Aorta (tissue), 5 donors: ENCODE measurements around the gene PTPRF. TPM values are rescaled to one million over a fixed set of nuclear protein-coding genes. Genes with fewer than 3 reads are reported as not detected.
A peak's percentile ranks its signal among the peaks of the same experiment; 100 is the strongest.

Experiments used
- ATAC-seq: fragments of 200-7000 bp; cut with Tn5 transposase; one replicate; pipeline ENCODE4 v1.9.1; 2022; ENCODE audit warnings: moderate library complexity; ENCODE audit not compliant: low FRiP score
- DNase-seq, 2 donors: peaks; one replicate each; pipeline ENCODE4 v3.0.0-alpha.2; 2020
- H3K27ac ChIP-seq, 2 donors: one replicate each; pipeline ENCODE4 v1.5.1; 2013; ENCODE audit warnings: low read length in 2 of 2, mild to moderate bottlenecking in 2 of 2, moderate library complexity in 2 of 2, control low read depth in 1 of 2, inconsistent platforms in 1 of 2, low read depth in 1 of 2
- H3K27me3 ChIP-seq, 2 donors: one replicate each; pipeline ENCODE4 v1.6.1; 2013; ENCODE audit warnings: control low read depth in 1 of 2, low read length in 1 of 2, mild to moderate bottlenecking in 1 of 2, moderate library complexity in 1 of 2; ENCODE audit not compliant: insufficient read depth in 2 of 2, control insufficient read depth in 1 of 2
- H3K36me3 ChIP-seq, 2 donors: one replicate each; pipeline ENCODE4 v1.6.1; 2013; ENCODE audit warnings: control low read depth in 1 of 2, low read length in 1 of 2, mild to moderate bottlenecking in 1 of 2; ENCODE audit not compliant: insufficient read depth in 2 of 2, control insufficient read depth in 1 of 2
- H3K4me1 ChIP-seq, 2 donors: one replicate each; pipeline ENCODE4 v1.6.1; 2013; ENCODE audit warnings: low read length in 2 of 2, control low read depth in 1 of 2, mild to moderate bottlenecking in 1 of 2, moderate library complexity in 1 of 2; ENCODE audit not compliant: insufficient read depth in 2 of 2, control insufficient read depth in 1 of 2
- H3K4me3 ChIP-seq, 2 donors: one replicate each; pipeline ENCODE4 v1.5.1; 2013; ENCODE audit warnings: low read length in 2 of 2, control low read depth in 1 of 2, mild to moderate bottlenecking in 1 of 2
- H3K9me3 ChIP-seq: one replicate; pipeline ENCODE4 v1.6.1; 2013; ENCODE audit warnings: mild to moderate bottlenecking, low read length; ENCODE audit not compliant: control insufficient read depth
- WGBS, 2 donors: extraction: QIAGEN DNeasy Blood & Tissue Kit; methylation state at CpG; one replicate each; pipeline ENCODE4 v1.1.7; 2013; 5-methylcytosine and 5-hydroxymethylcytosine counted together
- intact Hi-C, 2 donors: fragments of 100-400 bp; cut with DNase I; formaldehyde crosslinking; loops; one replicate each; pipeline versions ENCODE4 v1.14.2 to v1.15.0; 2022
- polyA plus RNA-seq, 2 donors: library from polyadenylated mRNA; stranded (reverse); fragments of 200-250 nt; gene quantifications; one replicate each; pipeline ENCODE4 v1.2.3, GENCODE V29; 2013
- total RNA-seq, 2 donors: library from RNA; stranded (reverse); fragmentation: NEBNext Ultra II Directional; extraction: Animal tissue kit (Norgen Biotek cat#: 25700); gene quantifications; one replicate each; pipeline ENCODE4 v1.2.1, GENCODE V29; 2021
- donor health status: healthy with polysubstance abuse.
- donor health status: Bipolar disorder and iron deficiency.
- donor health status: DM: no; HTN: no; CAD: no.
- donor health status: DM: no; HTN: no; CAD: no.
- donor health status: DM: yes; HTN: yes; CAD: no.

Gene PTPRF
- total and polyA plus RNA-seq, 4 donors = 11.6 to 86.2 (median 40.6) TPM

- DNase-seq (no peak), ATAC-seq (no peak)
- H3K36me3 ChIP-seq = peaks cover 0 to 4% of the 10 kb centered on the region in 2 donors
- intact Hi-C loops = no loop called here
- H3K4me1 ChIP-seq = no peaks in the 10 kb centered on the region
- no peak overlapping the region for H3K4me3 ChIP-seq
- no peaks in the 10 kb centered on the region for H3K27me3 ChIP-seq
- WGBS, 2 donors = 84 to 85% methylated on average over 6 of the region's 6 CpGs
- no peaks in the 10 kb centered on the region for H3K9me3 ChIP-seq
- H3K27ac ChIP-seq = no peak overlapping the region
Observed at GRCh38 chr1:43614891-43615290, 84.2 kb downstream of the PTPRF start.

GRCh38 chr1:43616383-43616782, 85.7 kb downstream of the PTPRF start:
- Histone ChIP-seq H3K27ac (no peak overlapping the region), H3K9me3 (no peaks in the 10 kb centered on the region), H3K4me1 (no peaks in the 10 kb centered on the region), H3K27me3 (no peaks in the 10 kb centered on the region), H3K4me3 (no peak overlapping the region), H3K36me3 (peaks cover 0 to 8% of the 10 kb centered on the region in 2 donors)
- DNase-seq (no peak), ATAC-seq (no peak)
- WGBS, 2 donors = 95% methylated on average over 7 of the region's 7 CpGs
- intact Hi-C loops = no loop called here

GRCh38 chr1:43617011-43617410, 86.3 kb downstream of the PTPRF start:
- Histone ChIP-seq H3K4me1 (no peaks in the 10 kb centered on the region), H3K4me3 (no peak overlapping the region), H3K36me3 (peaks cover 0 to 8% of the 10 kb centered on the region in 2 donors), H3K9me3 (no peaks in the 10 kb centered on the region), H3K27ac (no peak overlapping the region), H3K27me3 (no peaks in the 10 kb centered on the region)
- ATAC-seq (no peak), DNase-seq (no peak)
- 93 to 94% methylated on average over 5 of the region's 5 CpGs for WGBS, 2 donors
- intact Hi-C loops = no loop called here

GRCh38 chr1:43617668-43618067, 87.0 kb downstream of the PTPRF start:
- intact Hi-C loops = no loop called here
- DNase-seq (peak in 1 of 2 donors; percentile 7), ATAC-seq (no peak)
- Histone ChIP-seq H3K36me3 (peaks cover 0 to 8% of the 10 kb centered on the region in 2 donors), H3K9me3 (no peaks in the 10 kb centered on the region), H3K27me3 (no peaks in the 10 kb centered on the region), H3K27ac (no peak overlapping the region), H3K4me3 (no peak overlapping the region), H3K4me1 (no peaks in the 10 kb centered on the region)
- 95 to 97% methylated on average over 14 of the region's 14 CpGs for WGBS, 2 donors

- H3K36me3 ChIP-seq = peaks cover 0 to 6% of the 10 kb centered on the region in 2 donors
- H3K4me1 ChIP-seq = no peaks in the 10 kb centered on the region
- intact Hi-C loops = no loop called here
- DNase-seq = peak in 1 of 2 donors; percentile 21
- no peak for ATAC-seq
- 94 to 95% methylated on average over 22 of the region's 22 CpGs for WGBS, 2 donors
- no peak overlapping the region for H3K4me3 ChIP-seq
- H3K9me3 ChIP-seq = no peaks in the 10 kb centered on the region
- no peaks in the 10 kb centered on the region for H3K27me3 ChIP-seq
- H3K27ac ChIP-seq = no peak overlapping the region
Observed at GRCh38 chr1:43618521-43619313, 88.0 kb downstream of the PTPRF start.

GRCh38 chr1:43619314-43619790, 88.7 kb downstream of the PTPRF start:
- H3K4me1 ChIP-seq = no peaks in the 10 kb centered on the region
- H3K36me3 ChIP-seq = peaks cover 0 to 6% of the 10 kb centered on the region in 2 donors
- ATAC-seq (no peak), DNase-seq (peak in 1 of 2 donors; percentile 33)
- 92 to 93% methylated on average over 21 of the region's 21 CpGs for WGBS, 2 donors
- no peaks in the 10 kb centered on the region for H3K9me3 ChIP-seq
- H3K27me3 ChIP-seq = no peaks in the 10 kb centered on the region
- intact Hi-C loops = no loop called here
- H3K27ac ChIP-seq = no peak overlapping the region
- H3K4me3 ChIP-seq = no peak overlapping the region

GRCh38 chr1:43619996-43620920, 89.6 kb downstream of the PTPRF start:
- no peak overlapping the region for H3K27ac ChIP-seq
- no peak overlapping the region for H3K4me3 ChIP-seq
- intact Hi-C loops = no loop called here
- peaks cover 0 to 6% of the 10 kb centered on the region in 2 donors for H3K36me3 ChIP-seq
- DNase-seq = peak; percentile 24 to 32
- no peaks in the 10 kb centered on the region for H3K27me3 ChIP-seq
- H3K9me3 ChIP-seq = no peaks in the 10 kb centered on the region
- no peaks in the 10 kb centered on the region for H3K4me1 ChIP-seq
- 92 to 94% methylated on average over 22 of the region's 22 CpGs for WGBS, 2 donors
- no peak for ATAC-seq

- DNase-seq (peak in 1 of 2 donors; percentile 59), ATAC-seq (no peak)
- Histone ChIP-seq H3K27ac (no peak overlapping the region), H3K4me3 (no peak overlapping the region), H3K27me3 (no peaks in the 10 kb centered on the region), H3K4me1 (no peaks in the 10 kb centered on the region), H3K36me3 (peaks cover 0 to 6% of the 10 kb centered on the region in 2 donors), H3K9me3 (no peaks in the 10 kb centered on the region)
- 95 to 96% methylated on average over 16 of the region's 16 CpGs for WGBS, 2 donors
- intact Hi-C loops = no loop called here
Observed at GRCh38 chr1:43620956-43621355, 90.3 kb downstream of the PTPRF start.
